KMS-11 (cell line): Measurements from ENCODE around the gene SLC16A7.
A peak's percentile ranks its signal among the peaks of the same experiment; 100 is the strongest.

ENCODE experiments used
- H2AFZ ChIP-seq: fragments of 200-600 bp; sonication (generic); 2 replicates; pipeline ENCODE4 v1.6.1; 2016; ENCODE audit warnings: antibody characterized with exemption, mixed run types, low read depth
- H3K27ac ChIP-seq: fragments of 200-600 bp; sonication (generic); 2 replicates; pipeline ENCODE4 v1.6.1; 2016; ENCODE audit warnings: mild to moderate bottlenecking, mixed run types
- H3K27me3 ChIP-seq: fragments of 200-600 bp; sonication (generic); 2 replicates; pipeline ENCODE4 v1.6.1; 2017; ENCODE audit warnings: mild to moderate bottlenecking, low read depth, mixed run types, moderate library complexity; ENCODE audit not compliant: insufficient read depth
- H3K36me3 ChIP-seq: fragments of 200-600 bp; sonication (generic); 2 replicates; pipeline ENCODE4 v1.6.1; 2017; ENCODE audit warnings: mild to moderate bottlenecking, mixed run types; ENCODE audit not compliant: insufficient read depth
- H3K4me1 ChIP-seq: fragments of 200-600 bp; sonication (generic); 2 replicates; pipeline ENCODE4 v1.6.1; 2016; ENCODE audit warnings: mild to moderate bottlenecking, low read depth, mixed run types; ENCODE audit not compliant: poor library complexity, severe bottlenecking
- H3K4me2 ChIP-seq: fragments of 200-600 bp; sonication (generic); 2 replicates; pipeline ENCODE4 v1.7.0; 2016; ENCODE audit warnings: mild to moderate bottlenecking, mixed run types
- H3K4me3 ChIP-seq: fragments of 200-600 bp; sonication (generic); IDR thresholded peaks from 2 replicates; pipeline ENCODE4 v1.6.1; 2017; ENCODE audit warnings: low read depth, low read length, mixed read lengths; ENCODE audit not compliant: insufficient read depth
- H3K79me2 ChIP-seq: fragments of 200-600 bp; sonication (generic); 2 replicates; pipeline ENCODE4 v1.6.1; 2016; ENCODE audit warnings: low read depth, mixed run types; ENCODE audit not compliant: insufficient read depth
- H3K9ac ChIP-seq: fragments of 200-600 bp; sonication (generic); 2 replicates; pipeline ENCODE4 v1.6.1; 2016; ENCODE audit warnings: mild to moderate bottlenecking, mixed run types
- H4K20me1 ChIP-seq: fragments of 200-600 bp; sonication (generic); 2 replicates; pipeline ENCODE4 v1.6.1; 2016; ENCODE audit warnings: mild to moderate bottlenecking, mixed run types; ENCODE audit not compliant: insufficient read depth
- TF ChIP-seq, protein P1 (sequence below): fragments of 200-600 bp; sonication (generic); conservative IDR thresholded peaks from 2 replicates; pipeline ENCODE4 v1.6.1; 2017; ENCODE audit warnings: low read depth, mild to moderate bottlenecking, antibody characterized with exemption, low read length, moderate library complexity, mixed read lengths

SLC16A7 gene

GRCh38 chr12:59808317-59808910, 212.6 kb downstream of the SLC16A7 start:
- no peak overlapping the region for H3K4me3 ChIP-seq
- H4K20me1 ChIP-seq: no peaks in the 10 kb centered on the region
- no peaks in the 10 kb centered on the region for H3K36me3 ChIP-seq
- H3K9ac ChIP-seq: no peak overlapping the region
- H3K27me3 ChIP-seq: no peaks in the 10 kb centered on the region
- no peak overlapping the region for H3K4me2 ChIP-seq
- no peaks in the 10 kb centered on the region for H3K4me1 ChIP-seq
- H2AFZ ChIP-seq: no peak overlapping the region
- TF ChIP-seq, protein P1, sequence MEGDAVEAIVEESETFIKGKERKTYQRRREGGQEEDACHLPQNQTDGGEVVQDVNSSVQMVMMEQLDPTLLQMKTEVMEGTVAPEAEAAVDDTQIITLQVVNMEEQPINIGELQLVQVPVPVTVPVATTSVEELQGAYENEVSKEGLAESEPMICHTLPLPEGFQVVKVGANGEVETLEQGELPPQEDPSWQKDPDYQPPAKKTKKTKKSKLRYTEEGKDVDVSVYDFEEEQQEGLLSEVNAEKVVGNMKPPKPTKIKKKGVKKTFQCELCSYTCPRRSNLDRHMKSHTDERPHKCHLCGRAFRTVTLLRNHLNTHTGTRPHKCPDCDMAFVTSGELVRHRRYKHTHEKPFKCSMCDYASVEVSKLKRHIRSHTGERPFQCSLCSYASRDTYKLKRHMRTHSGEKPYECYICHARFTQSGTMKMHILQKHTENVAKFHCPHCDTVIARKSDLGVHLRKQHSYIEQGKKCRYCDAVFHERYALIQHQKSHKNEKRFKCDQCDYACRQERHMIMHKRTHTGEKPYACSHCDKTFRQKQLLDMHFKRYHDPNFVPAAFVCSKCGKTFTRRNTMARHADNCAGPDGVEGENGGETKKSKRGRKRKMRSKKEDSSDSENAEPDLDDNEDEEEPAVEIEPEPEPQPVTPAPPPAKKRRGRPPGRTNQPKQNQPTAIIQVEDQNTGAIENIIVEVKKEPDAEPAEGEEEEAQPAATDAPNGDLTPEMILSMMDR: peak; percentile 84
- H3K79me2 ChIP-seq: no peaks in the 10 kb centered on the region
- H3K27ac ChIP-seq: no peak overlapping the region

GRCh38 chr12:59811991-59812390, 216.2 kb downstream of the SLC16A7 start:
- no peak overlapping the region for H3K4me3 ChIP-seq
- H2AFZ ChIP-seq: no peak overlapping the region
- H3K79me2 ChIP-seq: no peaks in the 10 kb centered on the region
- H3K4me2 ChIP-seq: no peak overlapping the region
- H3K9ac ChIP-seq: no peak overlapping the region
- no peaks in the 10 kb centered on the region for H3K4me1 ChIP-seq
- H3K36me3 ChIP-seq: no peaks in the 10 kb centered on the region
- TF ChIP-seq, protein P1: no peak
- H3K27me3 ChIP-seq: no peaks in the 10 kb centered on the region
- no peak overlapping the region for H3K27ac ChIP-seq
- no peaks in the 10 kb centered on the region for H4K20me1 ChIP-seq

DNA sequence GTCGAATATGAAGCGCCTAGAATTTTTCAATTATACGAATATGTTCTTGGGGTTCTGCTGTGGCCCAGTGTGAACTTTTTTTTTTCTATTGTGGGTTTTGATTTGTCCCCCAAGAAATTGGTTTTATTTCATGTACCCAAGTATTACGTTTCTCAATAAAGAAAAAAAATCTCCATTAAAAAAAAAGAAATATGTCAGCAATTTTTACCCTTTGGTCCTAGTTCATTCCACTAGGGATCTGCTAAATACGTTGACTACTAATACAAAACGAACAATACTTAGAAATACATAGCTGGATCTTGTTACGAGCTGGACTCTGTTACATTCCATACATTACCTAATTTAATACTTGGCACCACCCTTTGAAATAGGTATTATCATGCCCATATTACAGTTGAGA, 216.9 kb downstream of the SLC16A7 start:
- Histone ChIP-seq H3K4me1 (no peaks in the 10 kb centered on the region), H4K20me1 (no peaks in the 10 kb centered on the region), H2AFZ (no peak overlapping the region), H3K27me3 (no peaks in the 10 kb centered on the region), H3K36me3 (no peaks in the 10 kb centered on the region), H3K4me2 (no peak overlapping the region), H3K27ac (no peak overlapping the region), H3K79me2 (no peaks in the 10 kb centered on the region), H3K9ac (no peak overlapping the region), H3K4me3 (no peak overlapping the region)
- TF ChIP-seq, protein P1: no peak

DNA sequence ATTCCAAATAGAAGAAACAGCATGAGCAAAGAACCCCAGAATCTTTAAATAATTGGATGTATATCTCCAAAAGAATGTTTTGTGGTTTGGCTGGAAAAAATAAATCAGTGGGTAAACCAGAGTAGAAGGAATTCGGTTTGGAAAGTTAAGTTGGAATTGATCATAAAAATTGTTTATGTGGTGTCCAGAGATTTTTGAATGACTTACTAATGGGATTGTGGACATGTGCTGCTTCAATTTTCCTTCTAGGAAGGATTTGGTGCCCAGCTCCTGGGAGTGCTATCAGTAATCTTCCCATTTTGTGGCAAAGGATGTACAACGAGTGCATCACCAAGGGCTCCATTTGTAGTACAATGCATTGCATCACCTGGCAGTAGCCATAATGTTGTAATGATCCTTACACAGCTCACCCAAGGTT, 224.8 kb downstream of the SLC16A7 start:
- Histone ChIP-seq H3K9ac (no peak overlapping the region), H3K27ac (no peak overlapping the region), H3K79me2 (no peaks in the 10 kb centered on the region), H2AFZ (no peak overlapping the region), H3K4me1 (no peaks in the 10 kb centered on the region), H3K4me3 (no peak overlapping the region), H3K36me3 (no peaks in the 10 kb centered on the region), H4K20me1 (no peaks in the 10 kb centered on the region), H3K4me2 (no peak overlapping the region), H3K27me3 (no peaks in the 10 kb centered on the region)
- TF ChIP-seq, protein P1: no peak
